Fibroblast of skin of left biceps (primary cell): ENCODE measurements around the gene PDE4B.

Experiments
- DNase-seq, 2 experiments: peaks; one replicate each; pipeline ENCODE4 v3.0.0-alpha.2; 2013; ENCODE audit warnings: low read depth in 2 of 2

PDE4B gene

GRCh38 chr1:66285618-66286270 lies 493.0 kb downstream of the PDE4B start:
- no peak for DNase-seq

- DNase-seq = no peak
Observed at GRCh38 chr1:66286307-66286706, 493.6 kb downstream of the PDE4B start.

GRCh38 chr1:66288048-66288447 lies 495.4 kb downstream of the PDE4B start:
- DNase-seq = no peak

GRCh38 chr1:66290761-66291530 lies 498.3 kb downstream of the PDE4B start:
- no peak for DNase-seq

GRCh38 chr1:66291531-66291864 lies 498.8 kb downstream of the PDE4B start:
- no peak for DNase-seq

GRCh38 chr1:66292305-66292704 lies 499.6 kb downstream of the PDE4B start:
- no peak for DNase-seq

GRCh38 chr1:66292944-66293343 lies 500.2 kb downstream of the PDE4B start:
- no peak for DNase-seq

- DNase-seq = no peak
Observed at GRCh38 chr1:66294707-66295370, 502.1 kb downstream of the PDE4B start.

GRCh38 chr1:66295803-66296202 lies 503.1 kb downstream of the PDE4B start:
- DNase-seq = no peak

- DNase-seq = no peak
Observed at GRCh38 chr1:66296370-66296769, 503.7 kb downstream of the PDE4B start.

- DNase-seq = no peak
Observed at GRCh38 chr1:66296951-66297350, 504.3 kb downstream of the PDE4B start.

GRCh38 chr1:66298464-66298863 lies 505.8 kb downstream of the PDE4B start:
- no peak for DNase-seq

GRCh38 chr1:66300280-66300971 lies 507.7 kb downstream of the PDE4B start:
- DNase-seq = no peak

GRCh38 chr1:66300972-66301451 lies 508.3 kb downstream of the PDE4B start:
- no peak for DNase-seq

GRCh38 chr1:66302184-66302742 lies 509.6 kb downstream of the PDE4B start:
- DNase-seq = no peak

- DNase-seq = no peak
Observed at GRCh38 chr1:66302815-66303214, 510.1 kb downstream of the PDE4B start.

GRCh38 chr1:66303646-66304045 lies 511.0 kb downstream of the PDE4B start:
- DNase-seq = no peak

- DNase-seq = no peak
Observed at GRCh38 chr1:66304128-66304527, 511.4 kb downstream of the PDE4B start.

GRCh38 chr1:66305927-66306326 lies 513.2 kb downstream of the PDE4B start:
- no peak for DNase-seq

- DNase-seq = no peak
Observed at GRCh38 chr1:66309006-66309741, 516.5 kb downstream of the PDE4B start.

- no peak for DNase-seq
Observed at GRCh38 chr1:66311092-66311491, 518.4 kb downstream of the PDE4B start.
